H1 (cell line): ENCODE results near the gene FLNA. TPM values are rescaled to one million over a fixed set of nuclear protein-coding genes. Genes with fewer than 3 reads are reported as not detected.

Experiments used
- CTCF ChIA-PET: fragments of 300-600 bp; sonication (Branson Sonifier 250); formaldehyde crosslinking; loops from one replicate; lab custom pipeline; 2021; ENCODE audit not compliant: partially characterized antibody; lab: Charles Lee
- POLR2A ChIA-PET: fragments of 300-600 bp; sonication (Branson Sonifier 250); formaldehyde crosslinking; loops from one replicate; lab custom pipeline; 2021; ENCODE audit warnings: inconsistent platforms; ENCODE audit not compliant: partially characterized antibody; lab: Charles Lee
- DNase-seq, 2 experiments: peaks; one replicate each; pipeline versions ENCODE4 v3.0.0 to v3.0.0-alpha.2; 2010 to 2022; ENCODE audit warnings: low spot score in 2 of 2, low read depth in 1 of 2, mixed read lengths in 1 of 2
- FAIRE-seq: peaks from 2 replicates; lab custom pipeline; 2011; peaks lifted over from hg19 to GRCh38; lab: Jason Lieb, UNC
- H2AFZ ChIP-seq: 2 replicates; pipeline ENCODE4 v1.8.1; 2012; ENCODE audit warnings: low read length, inconsistent platforms
- H2AK5ac ChIP-seq: 2 replicates; pipeline ENCODE4 v1.6.1; 2013; ENCODE audit warnings: low read depth, low read length
- H2BK120ac ChIP-seq: replicated peaks from 2 replicates; pipeline ENCODE3; 2013; ENCODE audit warnings: low read depth, low read length, inconsistent platforms
- H2BK12ac ChIP-seq: 2 replicates; pipeline ENCODE4 v1.6.1; 2013; ENCODE audit warnings: low read depth, low read length
- H2BK15ac ChIP-seq: 2 replicates; pipeline ENCODE4 v1.6.1; 2013; ENCODE audit warnings: low read length
- H2BK20ac ChIP-seq: 2 replicates; pipeline ENCODE4 v1.6.1; 2013; ENCODE audit warnings: low read length
- H2BK5ac ChIP-seq: 2 replicates; pipeline ENCODE4 v1.6.1; 2013; ENCODE audit warnings: low read depth, low read length
- H3K14ac ChIP-seq: 2 replicates; pipeline ENCODE4 v1.6.1; 2013; ENCODE audit warnings: inconsistent platforms; ENCODE audit not compliant: insufficient read length
- H3K18ac ChIP-seq: 2 replicates; pipeline ENCODE4 v1.6.1; 2013; ENCODE audit warnings: low read length; ENCODE audit errors: extremely low read depth
- H3K23ac ChIP-seq: 2 replicates; pipeline ENCODE4 v1.6.1; 2013; ENCODE audit warnings: inconsistent platforms; ENCODE audit not compliant: insufficient read length
- H3K23me2 ChIP-seq: 2 replicates; pipeline ENCODE4 v1.6.1; 2013; ENCODE audit warnings: low read depth, low read length
- H3K27ac ChIP-seq: 2 replicates; pipeline ENCODE4 v1.6.1; 2011; ENCODE audit warnings: low read depth, low read length, inconsistent platforms
- H3K27me3 ChIP-seq, 4 experiments: replicated peaks in 1 of 4; 1 replicate in 1 of 4; 2 replicates in 3 of 4; pipeline versions ENCODE4 v1.6.1 to v1.8.1; 2011 to 2013; ENCODE audit warnings: low read length in 3 of 4, mild to moderate bottlenecking in 3 of 4, inconsistent platforms in 2 of 4, mixed read lengths in 2 of 4, moderate library complexity in 1 of 4; ENCODE audit not compliant: control insufficient read depth in 3 of 4, insufficient read depth in 3 of 4; ENCODE audit errors: extremely low read depth in 1 of 4
- H3K36me3 ChIP-seq, 4 experiments: 2 replicates each; pipeline versions ENCODE4 v1.6.1 to v1.8.1; 2011 to 2013; ENCODE audit warnings: mild to moderate bottlenecking in 4 of 4, low read length in 3 of 4, moderate library complexity in 2 of 4, control low read depth in 1 of 4, inconsistent platforms in 1 of 4; ENCODE audit not compliant: insufficient read depth in 4 of 4, control insufficient read depth in 2 of 4
- H3K4ac ChIP-seq: replicated peaks from 2 replicates; pipeline ENCODE3; 2013; ENCODE audit warnings: low read length, low read depth, mixed read lengths, inconsistent platforms; ENCODE audit not compliant: insufficient read length
- H3K4me1 ChIP-seq, 4 experiments: replicated peaks in 1 of 4; 1 replicate in 1 of 4; 2 replicates in 3 of 4; pipeline versions ENCODE4 v1.6.1 to v1.8.1; 2011 to 2013; ENCODE audit warnings: low read length in 3 of 4, inconsistent platforms in 2 of 4, mixed read lengths in 1 of 4; ENCODE audit not compliant: insufficient read depth in 4 of 4, control insufficient read depth in 3 of 4
- H3K4me2 ChIP-seq, 2 experiments: 2 replicates each; pipeline versions ENCODE4 v1.6.1 to v1.8.1; 2011 to 2013; ENCODE audit warnings: low read depth in 2 of 2, low read length in 2 of 2, control low read depth in 1 of 2, inconsistent platforms in 1 of 2, mild to moderate bottlenecking in 1 of 2; ENCODE audit not compliant: insufficient read depth in 1 of 2
- H3K4me3 ChIP-seq, 4 experiments: fragments of 200-600, 300-600 bp in 1 of 4; sonication (generic), shearing (Covaris generic), sonication (Bioruptor Twin) in 1 of 4; 2 replicates each; pipeline versions ENCODE4 v1.5.1 to v1.8.1; 2011 to 2016; ENCODE audit warnings: low read length in 4 of 4, low read depth in 3 of 4, control low read depth in 2 of 4, inconsistent platforms in 2 of 4, mild to moderate bottlenecking in 2 of 4, mixed read lengths in 1 of 4, moderate library complexity in 1 of 4; ENCODE audit not compliant: insufficient read depth in 2 of 4; ENCODE audit errors: extremely low read depth in 1 of 4
- H3K56ac ChIP-seq: replicated peaks from 2 replicates; pipeline ENCODE3; 2013; ENCODE audit warnings: low read depth, mild to moderate bottlenecking, mixed read lengths, low read length, inconsistent platforms; ENCODE audit not compliant: insufficient read length
- H3K79me1 ChIP-seq: 2 replicates; pipeline ENCODE4 v1.6.1; 2013; ENCODE audit warnings: low read depth, low read length, control low read depth
- H3K79me2 ChIP-seq, 2 experiments: 2 replicates each; pipeline versions ENCODE4 v1.6.1 to v1.8.1; 2012 to 2013; ENCODE audit warnings: low read length in 2 of 2, mild to moderate bottlenecking in 2 of 2, inconsistent platforms in 1 of 2; ENCODE audit not compliant: insufficient read depth in 2 of 2, control insufficient read depth in 1 of 2
- H3K9ac ChIP-seq, 4 experiments: replicated peaks in 1 of 4; 1 replicate in 1 of 4; 2 replicates in 3 of 4; pipeline versions ENCODE4 v1.6.1 to v1.8.1; 2011 to 2013; ENCODE audit warnings: low read depth in 3 of 4, low read length in 3 of 4, control low read depth in 2 of 4, mild to moderate bottlenecking in 2 of 4, moderate library complexity in 2 of 4, inconsistent platforms in 1 of 4; ENCODE audit errors: extremely low read depth in 1 of 4
- H3K9me3 ChIP-seq, 2 experiments: 2 replicates each; pipeline versions ENCODE4 v1.6.1 to v1.8.1; 2012 to 2013; ENCODE audit warnings: mild to moderate bottlenecking in 2 of 2, moderate library complexity in 2 of 2, control low read depth in 1 of 2, inconsistent platforms in 1 of 2, low read depth in 1 of 2, low read length in 1 of 2, mixed read lengths in 1 of 2; ENCODE audit not compliant: insufficient read depth in 2 of 2
- H4K20me1 ChIP-seq, 2 experiments: replicated peaks in 1 of 2; 2 replicates each; pipeline versions ENCODE3 to v1.8.1; 2011 to 2013; ENCODE audit warnings: inconsistent platforms in 2 of 2, low read length in 2 of 2, mild to moderate bottlenecking in 1 of 2; ENCODE audit not compliant: insufficient read depth in 2 of 2, control insufficient read depth in 1 of 2
- H4K5ac ChIP-seq: 2 replicates; pipeline ENCODE4 v1.6.1; 2013; ENCODE audit warnings: low read length, low read depth, mixed read lengths, inconsistent platforms; ENCODE audit not compliant: insufficient read length
- H4K8ac ChIP-seq: 2 replicates; pipeline ENCODE4 v1.8.0; 2013; ENCODE audit warnings: mild to moderate bottlenecking, moderate library complexity, low read length, inconsistent platforms; ENCODE audit not compliant: insufficient read depth; ENCODE audit errors: extremely low read depth
- H4K91ac ChIP-seq: replicated peaks from 2 replicates; pipeline ENCODE3; 2013; ENCODE audit warnings: low read length, mixed read lengths, inconsistent platforms; ENCODE audit not compliant: insufficient read length
- BCL11A ChIP-seq, 2 experiments: IDR thresholded peaks; one replicate each; pipeline ENCODE4 v1.6.1; 2011; ENCODE audit warnings: low read depth in 2 of 2, low read length in 2 of 2, mild to moderate bottlenecking in 2 of 2
- CTBP2 ChIP-seq: IDR thresholded peaks from 2 replicates; pipeline ENCODE4 v1.7.0; 2011; ENCODE audit warnings: borderline replicate concordance, mild to moderate bottlenecking, moderate library complexity, mixed read lengths, low read length; ENCODE audit not compliant: insufficient read depth, insufficient read length
- CTCF ChIP-seq, 3 experiments: IDR thresholded peaks; 1 replicate in 2 of 3; 2 replicates in 1 of 3; pipeline versions ENCODE4 v1.5.1 to v1.6.1; 2011; ENCODE audit warnings: low read length in 3 of 3, mild to moderate bottlenecking in 3 of 3, inconsistent platforms in 2 of 3, low read depth in 1 of 3, moderate library complexity in 1 of 3; ENCODE audit not compliant: insufficient read depth in 1 of 3; ENCODE audit errors: control extremely low read depth in 1 of 3
- EZH2 ChIP-seq: fragments of 200-600 bp; sonication (generic); IDR thresholded peaks from 2 replicates; pipeline ENCODE4 v1.7.1; 2012; ENCODE audit warnings: low read depth, mild to moderate bottlenecking, moderate library complexity, low read length, inconsistent platforms; ENCODE audit not compliant: severe bottlenecking
- RFX5 ChIP-seq: IDR thresholded peaks from 2 replicates; pipeline ENCODE4 v1.6.1; 2011; ENCODE audit warnings: low read depth, low read length, improper control_type of control experiment, borderline replicate concordance
- RXRA ChIP-seq: IDR thresholded peaks from 2 replicates; pipeline ENCODE4 v1.6.1; 2011; ENCODE audit warnings: low read depth, mild to moderate bottlenecking, low read length, moderate library complexity; ENCODE audit not compliant: insufficient read depth
- SP2 ChIP-seq: IDR thresholded peaks from 2 replicates; pipeline ENCODE4 v1.6.1; 2012; ENCODE audit warnings: mild to moderate bottlenecking, low read length, inconsistent platforms
- SRF ChIP-seq: IDR thresholded peaks from 2 replicates; pipeline ENCODE4 v1.6.1; 2011; ENCODE audit warnings: mild to moderate bottlenecking, low read depth, low read length, moderate library complexity
- TAF7 ChIP-seq: optimal IDR thresholded peaks from 2 replicates; pipeline ENCODE3; 2011; ENCODE audit warnings: low read depth, mild to moderate bottlenecking, inconsistent platforms, low read length, moderate library complexity, borderline replicate concordance
- WGBS, 2 experiments: shearing (Covaris generic) in 1 of 2; methylation state at CpG; one replicate each; pipeline versions ENCODE4 v1.1.6 to v1.1.7; 2013 to 2015; ENCODE audit warnings: low lambda C conversion rate in 2 of 2, mixed read lengths in 2 of 2, inconsistent platforms in 1 of 2, low coverage in 1 of 2, missing lambda C conversion rate in 1 of 2; ENCODE audit not compliant: insufficient replicate concordance in 2 of 2, insufficient coverage in 1 of 2, insufficient read length in 1 of 2; ENCODE audit errors: extremely low coverage in 1 of 2, missing lambda C conversion rate in 1 of 2; 5-methylcytosine and 5-hydroxymethylcytosine counted together
- polyA plus RNA-seq, 7 experiments: library from polyadenylated mRNA; depleted of rRNA in 3 of 7; stranded (reverse) in 5 of 7; unstranded in 2 of 7; fragments of >200 nt in 5 of 7; fragments of 200-250 nt in 2 of 7; gene quantifications; 1 replicate in 5 of 7; 2 replicates in 1 of 7; 4 replicates in 1 of 7; pipeline versions ENCODE4 v1.2.1 to v1.2.3, GENCODE V29; 2011 to 2013; ENCODE audit warnings: missing spikeins in 2 of 7, mixed read lengths in 2 of 7
- total RNA-seq: library from RNA; stranded (reverse); fragmentation: NEBNext Ultra II Directional; extraction: Animal tissue kit (Norgen Biotek cat#: 25700); gene quantifications from 2 replicates; pipeline ENCODE4 v1.2.1, GENCODE V29; 2021

FLNA gene
- total and polyA plus RNA-seq, 2 of the 8 experiments (the other 6 are each of a cell fraction or from before 2014, with no cell fraction given) = 315 to 925 TPM

GRCh38 chrX:154355094-154355775 is 19.2 kb downstream of the FLNA start:
- 92% methylated on average over 10 of the region's 30 CpGs; no CpG with 5 or more reads in 1 of the 2 experiments for WGBS, 2 experiments
- Histone ChIP-seq H2BK20ac (no peak overlapping the region), H3K79me2 (no peaks in the 10 kb centered on the region), H3K4me1 (no peaks in the 10 kb centered on the region), H3K18ac (no peak overlapping the region), H3K4me3 (no peak overlapping the region), H3K4me2 (no peak overlapping the region), H2BK15ac (no peak overlapping the region), H3K56ac (no peak overlapping the region), H4K8ac (no peak overlapping the region; the same call in 1 of the 2 replicates), H4K5ac (no peak overlapping the region), H2AK5ac (no peak overlapping the region), H2BK5ac (no peak overlapping the region), H3K4ac (no peak overlapping the region), H3K36me3 (peaks cover 44 to 100% (median 86%) of the 10 kb centered on the region in 4 experiments), H3K27ac (no peak overlapping the region), H2BK120ac (no peak overlapping the region), H4K20me1 (peaks cover 5 to 44% of the 10 kb centered on the region in 2 experiments), H3K23me2 (no peaks in the 10 kb centered on the region), H3K23ac (no peak overlapping the region), H3K9ac (no peak overlapping the region), H3K27me3 (no peaks in the 10 kb centered on the region), H4K91ac (no peak overlapping the region)
- no peak for FAIRE-seq
- no peak for DNase-seq
- POLR2A ChIA-PET = interaction anchor here (1.0 to 15.6 kb wide), 6 partner anchors 6 to 46 kb away, joined by 4 to 348 read pairs (median 10); partner anchors contain the start of gene RPL10
- TF ChIP-seq BCL11A (IDR thresholded peaks at IDR 0.05; ENCODE audit: low read depth in 2 of 2, low read length in 2 of 2) = no peak
- no peak for TF ChIP-seq CTBP2
- no peak for TF ChIP-seq EZH2
- TF ChIP-seq TAF7 = no peak
- no peak for TF ChIP-seq SRF
- no peak for TF ChIP-seq RFX5
- TF ChIP-seq CTCF (IDR thresholded peaks at IDR 0.05; ENCODE audit: control extremely low read depth in 1 of 3, insufficient read depth in 1 of 3, low read depth in 1 of 3, low read length in 3 of 3) = no peak
- TF ChIP-seq SP2 = no peak
- TF ChIP-seq RXRA = no peak
- TF ChIP-seq, all 59 proteins: peak for 0
- Histone ChIP-seq H3K9me3 (no peaks in the 10 kb centered on the region), H3K79me1 (no peaks in the 10 kb centered on the region; the same call in 1 of the 2 replicates), H2AFZ (no peak overlapping the region), H2BK12ac (no peak overlapping the region), H3K14ac (no peak overlapping the region)
- CTCF ChIA-PET = no interaction called here
